ENCODE data around the gene HAUS8. TPM values are rescaled to one million over a fixed set of nuclear protein-coding genes. Genes with fewer than 3 reads are reported as not detected.
A peak's percentile ranks its signal among the peaks of the same experiment; 100 is the strongest.
"Not testable (repeated sequence)": the region's sequence is repeated elsewhere in the genome, so short reads cannot be mapped to it uniquely, and the experiment has no call there.

HAUS8 gene
- total RNA-seq, 1 experiment from 2014 or later: 21.5 TPM

DNA sequence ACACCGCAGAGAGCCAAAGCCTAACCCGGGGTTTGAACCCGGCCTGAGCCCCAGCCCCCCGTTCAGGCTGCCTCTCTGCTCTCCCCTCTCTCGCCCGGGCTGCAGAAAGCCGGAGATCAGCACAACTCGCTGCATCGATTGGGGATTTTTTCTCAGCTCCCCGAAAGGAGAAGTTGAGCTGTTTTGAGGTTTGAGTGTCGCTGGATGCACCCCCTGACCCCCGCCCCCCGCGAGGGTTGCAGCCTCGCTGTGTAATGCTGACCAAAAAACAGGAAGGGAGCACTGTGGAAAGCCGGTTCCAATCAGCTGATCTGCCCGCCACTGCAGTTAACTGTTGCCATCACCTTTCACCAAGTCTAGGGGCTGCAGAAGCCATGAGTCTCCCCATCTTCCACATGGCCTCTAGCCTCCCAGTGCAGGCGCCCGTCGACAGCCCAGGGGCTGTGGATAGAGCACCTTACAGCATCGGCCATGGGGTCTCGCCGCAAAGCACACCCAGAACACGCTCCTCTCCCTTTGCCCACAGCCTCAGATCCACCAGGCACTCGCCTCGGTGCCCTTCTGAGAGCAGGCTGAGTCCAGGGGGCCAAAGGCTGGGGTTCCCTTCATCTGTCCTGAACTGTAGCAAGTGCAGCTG is 34.8 kb upstream of the HAUS8 start:
- no peak overlapping the region for H3K27ac ChIP-seq
- H3K9me3 ChIP-seq (replicated peaks): no peaks in the 10 kb centered on the region
- H3K4me1 ChIP-seq (replicated peaks): peaks cover 18% of the 10 kb centered on the region
- no peak for DNase-seq (ENCODE audit: low read depth in 1 of 2, low spot score in 2 of 2)
- no peak overlapping the region for H3K4me3 ChIP-seq
- H3K36me3 ChIP-seq: peaks cover 68% of the 10 kb centered on the region
- no peaks in the 10 kb centered on the region for H3K27me3 ChIP-seq (replicated peaks)

DNA sequence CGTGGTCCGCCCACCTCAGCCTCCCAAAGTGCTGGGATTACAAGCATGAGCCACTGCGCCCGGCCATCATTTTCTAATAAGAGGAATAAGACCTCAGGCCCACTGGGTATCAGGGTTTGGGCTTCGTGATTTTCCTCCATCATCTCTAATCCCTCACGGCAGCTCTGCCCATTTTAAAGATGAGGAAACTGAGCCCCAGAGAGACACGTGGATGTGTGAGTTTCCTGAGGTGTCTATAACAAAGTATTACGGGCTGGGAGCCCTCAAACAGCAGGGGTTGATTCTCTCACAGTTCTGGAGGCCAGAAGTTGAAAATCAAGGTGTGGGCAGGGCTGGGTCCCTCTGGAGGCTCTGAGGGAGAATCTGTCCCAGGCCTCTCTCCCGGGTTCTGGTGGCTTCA is 34.0 kb upstream of the HAUS8 start:
- H3K27ac ChIP-seq: no peak overlapping the region
- DNase-seq (ENCODE audit: low read depth in 1 of 2, low spot score in 2 of 2): no peak
- H3K9me3 ChIP-seq (replicated peaks): no peaks in the 10 kb centered on the region
- H3K4me1 ChIP-seq (replicated peaks): peaks cover 18% of the 10 kb centered on the region
- no peak overlapping the region for H3K4me3 ChIP-seq
- H3K36me3 ChIP-seq: peaks cover 72% of the 10 kb centered on the region
- H3K27me3 ChIP-seq (replicated peaks): no peaks in the 10 kb centered on the region

DNA sequence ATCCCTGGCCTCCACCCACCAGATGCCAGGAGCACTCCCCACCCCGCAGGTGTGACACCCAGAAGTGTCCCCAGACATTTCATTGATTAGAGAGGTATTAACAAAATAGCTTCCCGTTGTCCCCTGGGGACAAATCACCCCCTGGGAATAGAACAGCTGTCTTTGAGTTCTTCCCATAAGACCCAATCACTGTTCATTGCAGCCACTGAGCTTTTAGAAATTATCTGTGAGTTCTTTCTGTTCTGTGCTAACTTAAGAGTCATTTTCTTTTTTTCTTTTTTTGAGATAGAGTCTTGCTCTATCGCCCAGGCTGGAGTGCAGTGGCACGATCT is 33.2 kb upstream of the HAUS8 start:
- Histone ChIP-seq H3K4me3 (no peak overlapping the region), H3K27me3 (replicated peaks) (no peaks in the 10 kb centered on the region), H3K4me1 (replicated peaks) (peaks cover 18% of the 10 kb centered on the region), H3K9me3 (replicated peaks) (no peaks in the 10 kb centered on the region), H3K36me3 (peaks cover 71% of the 10 kb centered on the region), H3K27ac (peak overlapping the region; percentile 73)
- DNase-seq (ENCODE audit: low read depth in 1 of 2, low spot score in 2 of 2): no peak

GRCh38 chr19:17107546-17108452 is 32.5 kb upstream of the HAUS8 start:
- peaks cover 71% of the 10 kb centered on the region for H3K36me3 ChIP-seq
- DNase-seq (ENCODE audit: low read depth in 1 of 2, low spot score in 2 of 2): peak; percentile 87 to 97
- no peak overlapping the region for H3K4me3 ChIP-seq

DNA sequence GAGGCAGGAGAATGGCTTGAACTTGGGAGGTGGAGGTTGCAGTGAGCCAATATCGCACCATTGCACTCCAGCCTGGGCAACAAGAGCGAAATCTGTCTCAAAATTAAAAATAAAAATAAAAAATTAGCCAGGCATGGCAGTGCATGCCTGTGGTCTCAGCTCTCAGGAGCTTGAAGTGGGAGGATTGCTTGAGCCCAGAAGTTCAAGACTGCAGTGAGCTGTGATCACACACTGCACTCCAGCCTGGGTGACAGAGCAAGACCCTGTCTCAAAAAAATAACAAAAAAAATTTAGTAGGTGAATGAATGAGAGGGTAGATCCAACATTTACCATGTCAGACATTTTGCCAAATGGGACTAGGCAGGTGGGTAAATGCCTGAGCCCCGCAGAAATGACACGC is 31.7 kb upstream of the HAUS8 start:
- not testable (repeated sequence) for DNase-seq (ENCODE audit: low read depth in 1 of 2, low spot score in 2 of 2); H3K4me3 ChIP-seq; H3K27me3 ChIP-seq (replicated peaks); H3K9me3 ChIP-seq (replicated peaks)
- peak overlapping the region; percentile 73 for H3K27ac ChIP-seq
- H3K4me1 ChIP-seq (replicated peaks): peaks cover 18% of the 10 kb centered on the region
- peaks cover 71% of the 10 kb centered on the region for H3K36me3 ChIP-seq

More at GRCh38 chr19:17107546-17108452, 32.5 kb upstream of the HAUS8 start:
- Histone ChIP-seq H3K27ac (peak overlapping the region; percentile 73), H3K4me1 (replicated peaks) (peaks cover 18% of the 10 kb centered on the region), H3K27me3 (replicated peaks) (no peaks in the 10 kb centered on the region), H3K9me3 (replicated peaks) (no peaks in the 10 kb centered on the region)

- Histone ChIP-seq H3K36me3 (peaks cover 69% of the 10 kb centered on the region), H3K9me3 (replicated peaks) (no peaks in the 10 kb centered on the region; the same call in 1 of the 2 replicates), H3K4me3 (no peak overlapping the region), H3K27ac (no peak overlapping the region), H3K4me1 (replicated peaks) (peaks cover 18% of the 10 kb centered on the region), H3K27me3 (replicated peaks) (no peaks in the 10 kb centered on the region)
- DNase-seq (ENCODE audit: low read depth in 1 of 2, low spot score in 2 of 2): no peak
These were observed 30.3 kb upstream of the HAUS8 start for GRCh38 chr19:17105556-17105955.

GRCh38 chr19:17104679-17105078 is 29.4 kb upstream of the HAUS8 start:
- no peak for DNase-seq (ENCODE audit: low read depth in 1 of 2, low spot score in 2 of 2)
- no peak overlapping the region for H3K4me3 ChIP-seq
- peaks cover 61% of the 10 kb centered on the region for H3K36me3 ChIP-seq
- H3K4me1 ChIP-seq (replicated peaks): peaks cover 18% of the 10 kb centered on the region
- no peaks in the 10 kb centered on the region for H3K27me3 ChIP-seq (replicated peaks)
- H3K27ac ChIP-seq: no peak overlapping the region
- H3K9me3 ChIP-seq (replicated peaks): no peaks in the 10 kb centered on the region; the same call in 1 of the 2 replicates

DNA sequence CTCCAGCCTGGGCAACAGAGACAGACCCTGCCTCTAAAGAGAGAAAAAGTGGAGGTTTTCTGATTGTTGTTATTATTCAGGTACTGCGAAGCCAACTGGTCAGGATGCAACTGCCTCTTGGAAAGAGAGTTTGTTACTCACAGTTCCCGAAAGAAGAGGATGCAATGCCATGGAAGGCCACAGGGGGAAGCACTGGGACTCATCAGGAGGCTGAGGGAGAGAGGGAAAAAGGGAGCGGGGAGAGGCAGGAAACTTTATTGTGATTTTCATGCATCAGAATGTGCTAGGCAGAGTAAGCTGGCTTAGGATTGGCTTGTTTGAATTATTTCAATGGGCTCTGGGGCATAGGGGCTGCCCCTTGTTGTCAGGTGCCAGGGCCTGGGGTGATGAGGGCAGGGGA is 27.9 kb upstream of the HAUS8 start:
- peak in 1 of 2 experiments; percentile 30 for DNase-seq (ENCODE audit: low read depth in 1 of 2, low spot score in 2 of 2)
- H3K4me3 ChIP-seq: no peak overlapping the region
- H3K36me3 ChIP-seq: peaks cover 60% of the 10 kb centered on the region
- H3K27ac ChIP-seq: no peak overlapping the region
- no peaks in the 10 kb centered on the region for H3K27me3 ChIP-seq (replicated peaks)
- peaks cover 15% of the 10 kb centered on the region for H3K4me1 ChIP-seq (replicated peaks)
- no peaks in the 10 kb centered on the region; the same call in 1 of the 2 replicates for H3K9me3 ChIP-seq (replicated peaks)

GRCh38 chr19:17101686-17102628 is 26.7 kb upstream of the HAUS8 start:
- Histone ChIP-seq H3K4me3 (no peak overlapping the region), H3K36me3 (peaks cover 57% of the 10 kb centered on the region), H3K4me1 (replicated peaks) (peaks cover 14% of the 10 kb centered on the region), H3K9me3 (replicated peaks) (no peaks in the 10 kb centered on the region; the same call in 1 of the 2 replicates), H3K27ac (no peak overlapping the region), H3K27me3 (replicated peaks) (no peaks in the 10 kb centered on the region)
- no peak for DNase-seq (ENCODE audit: low read depth in 1 of 2, low spot score in 2 of 2)

- H3K36me3 ChIP-seq: peaks cover 43% of the 10 kb centered on the region
- peak overlapping the region; percentile 49; the same call in 1 of the 2 replicates for H3K27ac ChIP-seq
- DNase-seq (ENCODE audit: low read depth in 1 of 2, low spot score in 2 of 2): no peak
- H3K4me1 ChIP-seq (replicated peaks): peaks cover 16% of the 10 kb centered on the region
- no peak overlapping the region for H3K4me3 ChIP-seq
- no peaks in the 10 kb centered on the region; the same call in 1 of the 2 replicates for H3K9me3 ChIP-seq (replicated peaks)
- H3K27me3 ChIP-seq (replicated peaks): no peaks in the 10 kb centered on the region
These were observed 23.1 kb upstream of the HAUS8 start for GRCh38 chr19:17098326-17098725.

- DNase-seq (ENCODE audit: low read depth in 1 of 2, low spot score in 2 of 2): peak in 1 of 2 experiments; percentile 36
- Histone ChIP-seq H3K27me3 (replicated peaks) (no peaks in the 10 kb centered on the region), H3K36me3 (peaks cover 39% of the 10 kb centered on the region), H3K27ac (peak overlapping the region; percentile 49), H3K4me3 (no peak overlapping the region), H3K4me1 (replicated peaks) (peaks cover 16% of the 10 kb centered on the region), H3K9me3 (replicated peaks) (no peaks in the 10 kb centered on the region; the same call in 1 of the 2 replicates)
These were observed 22.4 kb upstream of the HAUS8 start for GRCh38 chr19:17097593-17098126.

GRCh38 chr19:17095141-17095919 is 20.1 kb upstream of the HAUS8 start:
- H3K9me3 ChIP-seq (replicated peaks): no peaks in the 10 kb centered on the region
- H3K27ac ChIP-seq: no peak overlapping the region
- peaks cover 21% of the 10 kb centered on the region for H3K4me1 ChIP-seq (replicated peaks)
- no peak for DNase-seq (ENCODE audit: low read depth in 1 of 2, low spot score in 2 of 2)
- no peak overlapping the region for H3K4me3 ChIP-seq
- peaks cover 42% of the 10 kb centered on the region for H3K36me3 ChIP-seq
- H3K27me3 ChIP-seq (replicated peaks): no peaks in the 10 kb centered on the region

Measured in SJSA1 (cell line).